ENCODE data around the gene GPC1. TPM values are rescaled to one million over a fixed set of nuclear protein-coding genes. Genes with fewer than 3 reads are reported as not detected.

The GPC1 gene
- total RNA-seq, 2 experiments from 2014 or later, result 0.83 to 1.2 TPM

GRCh38 chr2:240457223-240458043, 22.0 kb downstream of the GPC1 start:
- H3K36me3 Mint-ChIP-seq (ENCODE audit: low read depth), result no peaks in the 10 kb centered on the region
- peaks cover 19% of the 10 kb centered on the region for H3K27me3 Mint-ChIP-seq
- intact Hi-C loops (cut with micrococcal nuclease), result no loop called here
- H3K4me1 Mint-ChIP-seq (ENCODE audit: low read depth), result peaks cover 7% of the 10 kb centered on the region
- no peaks in the 10 kb centered on the region for H3K9me3 Mint-ChIP-seq
- TF ChIP-seq CTCF (IDR thresholded peaks at IDR 0.05), result no peak
- H3K27ac Mint-ChIP-seq, result no peak overlapping the region
- CTCF ChIA-PET, result no interaction called here
- POLR2A ChIA-PET, result no interaction called here
- H3K4me3 Mint-ChIP-seq, result no peak overlapping the region
- no peak for ATAC-seq
- no peak for DNase-seq

GRCh38 chr2:240458044-240458899, 22.8 kb downstream of the GPC1 start:
- Mint-ChIP-seq H3K27ac (no peak overlapping the region), H3K4me1 (ENCODE audit: low read depth) (peaks cover 7% of the 10 kb centered on the region), H3K4me3 (no peak overlapping the region), H3K9me3 (no peaks in the 10 kb centered on the region), H3K27me3 (peaks cover 19% of the 10 kb centered on the region), H3K36me3 (ENCODE audit: low read depth) (no peaks in the 10 kb centered on the region)
- ATAC-seq (no peak), DNase-seq (no peak)
- no peak for TF ChIP-seq CTCF (IDR thresholded peaks at IDR 0.05)
- ChIA-PET CTCF (no interaction called here), POLR2A (no interaction called here)
- intact Hi-C loops (cut with micrococcal nuclease), result no loop called here

GRCh38 chr2:240458900-240459391, 23.5 kb downstream of the GPC1 start:
- TF ChIP-seq CTCF (IDR thresholded peaks at IDR 0.05), result no peak
- no peak overlapping the region for H3K27ac Mint-ChIP-seq
- POLR2A ChIA-PET, result no interaction called here
- intact Hi-C loops (cut with micrococcal nuclease), result no loop called here
- no peak overlapping the region for H3K4me3 Mint-ChIP-seq
- H3K4me1 Mint-ChIP-seq (ENCODE audit: low read depth), result peaks cover 7% of the 10 kb centered on the region
- peak; percentile 1 for DNase-seq
- CTCF ChIA-PET, result interaction anchor here (0.9 kb wide), 1 partner anchor 55 kb away, joined by 3 read pairs; no protein-coding TSS in a partner anchor
- peaks cover 18% of the 10 kb centered on the region for H3K27me3 Mint-ChIP-seq
- H3K9me3 Mint-ChIP-seq, result no peaks in the 10 kb centered on the region
- ATAC-seq, result no peak
- no peaks in the 10 kb centered on the region for H3K36me3 Mint-ChIP-seq (ENCODE audit: low read depth)

- DNase-seq, result peak; percentile 0
- no peak for ATAC-seq
- Mint-ChIP-seq H3K27me3 (peaks cover 11% of the 10 kb centered on the region), H3K9me3 (no peaks in the 10 kb centered on the region), H3K4me1 (ENCODE audit: low read depth) (peaks cover 4% of the 10 kb centered on the region), H3K36me3 (ENCODE audit: low read depth) (no peaks in the 10 kb centered on the region), H3K4me3 (no peak overlapping the region), H3K27ac (no peak overlapping the region)
- TF ChIP-seq CTCF (IDR thresholded peaks at IDR 0.05), result no peak
- POLR2A ChIA-PET, result no interaction called here
- intact Hi-C loops (cut with micrococcal nuclease), result no loop called here
- CTCF ChIA-PET, result interaction anchor here (0.9 kb wide), 1 partner anchor 55 kb away, joined by 3 read pairs; no protein-coding TSS in a partner anchor
These were observed 24.2 kb downstream of the GPC1 start for GRCh38 chr2:240459401-240460252.

All from activated CD8-positive, alpha-beta T cell treated with anti-CD3 and anti-CD28 coated beads for 36 hours (primary cell).